ENCODE results near the gene C4orf54.

Gene C4orf54

GRCh38 chr4:99615170-99615820, 42.3 kb downstream of the C4orf54 start:
- DNase-seq: no peak

- DNase-seq: no peak
These were observed 43.1 kb downstream of the C4orf54 start for GRCh38 chr4:99614491-99614890.

GRCh38 chr4:99612704-99613103, 44.9 kb downstream of the C4orf54 start:
- no peak for DNase-seq

- no peak for DNase-seq
These were observed 45.3 kb downstream of the C4orf54 start for GRCh38 chr4:99612281-99612680.

GRCh38 chr4:99610605-99611175, 46.9 kb downstream of the C4orf54 start:
- no peak for DNase-seq

- no peak for DNase-seq
These were observed 49.2 kb downstream of the C4orf54 start for GRCh38 chr4:99608417-99608816.
